Melanocyte of skin (primary cell): ENCODE results near the gene CBFB. TPM values are rescaled to one million over a fixed set of nuclear protein-coding genes. Genes with fewer than 3 reads are reported as not detected.

ENCODE experiments used
- small RNA-seq, 2 donors: library from RNA; depleted of rRNA; stranded (forward); fragments of <200 nt; gene quantifications; one replicate each; pipeline ENCODE3, GENCODE V24; 2012
- total RNA-seq, 2 donors: library from RNA; depleted of rRNA; stranded (reverse); fragments of >200 nt; gene quantifications; 2 replicates each; pipeline ENCODE4 v1.2.3, GENCODE V29; 2012

CBFB gene
- total RNA-seq, result 100 to 1,000 TPM in 1 of 2 donors, 10 to 100 TPM in 1; 81.2 to 118 TPM

GRCh38 chr16:67028696-67029253 is at the start of gene CBFB:
CBFB (plus strand) TSS chr16:67029149; CDS start chr16:67029408, 259 bp downstream.

DNA sequence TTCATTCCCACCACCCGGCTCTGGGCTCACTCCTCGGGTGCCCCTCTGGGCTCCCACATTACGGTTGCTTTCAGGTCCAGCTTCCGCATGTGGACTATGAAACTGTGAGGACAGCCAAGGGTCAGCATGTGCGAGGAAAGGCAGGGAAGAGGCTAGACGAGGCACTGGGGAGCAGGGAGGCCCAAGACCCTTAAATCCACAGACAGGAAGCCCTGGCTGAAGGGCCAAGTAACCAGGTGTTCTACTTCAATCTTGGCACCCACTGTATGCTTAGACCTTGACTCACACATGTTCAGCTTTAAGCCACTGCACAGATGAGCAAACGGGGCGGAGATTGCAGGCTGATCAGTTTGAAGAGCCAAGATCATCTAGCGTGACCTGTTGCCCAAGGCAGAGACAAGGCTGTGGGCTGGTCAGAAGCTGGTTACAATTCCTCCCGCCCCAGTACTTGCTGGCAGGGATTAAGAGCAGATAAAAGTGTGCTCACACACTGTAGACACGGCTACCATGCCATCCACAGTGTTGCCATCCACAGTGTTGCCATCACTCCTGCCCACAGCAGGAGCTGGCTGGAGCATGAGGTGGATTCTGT is 40.7 kb upstream of the CBFB start, which contains the start of gene CES4A:
CES4A (plus strand) TSS at position 393 of the 592 bp plus-strand sequence; CDS start at position 577, 184 bp downstream.

DNA sequence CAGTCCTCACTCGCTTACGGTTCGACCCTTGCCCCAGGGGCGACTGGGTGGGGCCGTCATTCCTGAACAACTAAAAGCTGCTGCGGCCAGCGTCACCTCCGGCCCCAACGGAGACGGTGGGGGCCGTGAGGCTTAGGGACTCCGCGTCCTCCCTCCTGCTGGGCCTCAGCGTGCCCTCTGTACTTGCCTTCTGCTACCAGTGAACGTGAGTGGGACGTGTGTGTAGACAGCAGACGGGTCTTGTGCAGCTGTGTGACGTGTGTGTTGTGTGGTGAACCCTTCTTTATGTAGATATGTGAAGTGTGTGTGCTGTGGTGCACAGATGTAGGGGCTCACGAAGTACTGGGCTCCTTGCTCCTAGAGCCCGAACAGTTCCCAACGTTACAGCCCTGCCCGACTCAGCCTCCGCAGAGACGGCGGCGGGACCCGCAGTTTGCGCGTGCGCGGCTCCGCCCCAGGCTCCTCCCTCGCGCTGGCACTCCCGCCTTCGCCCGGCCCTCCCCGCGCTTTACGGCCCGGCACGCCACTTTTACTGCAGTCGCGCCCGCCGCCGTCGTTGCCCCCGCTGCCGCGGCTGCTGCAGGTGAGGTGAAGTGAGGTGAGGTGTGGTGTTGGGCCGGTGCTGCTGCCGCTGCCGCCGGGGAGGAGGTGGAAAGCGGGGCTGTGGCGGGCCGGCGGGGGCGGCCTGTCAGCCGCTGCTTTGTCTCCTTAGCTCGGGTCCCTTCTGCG is 80.6 kb downstream of the CBFB start, which contains the start of gene PHAF1:
PHAF1 (plus strand) TSS at position 535 of the 729 bp plus-strand sequence. CDS start 235 bp downstream, outside the sequence.

Small RNAs within 50 kb of the gene (small RNA-seq; reads per million reads assigned to genes)
- 0 reads per million in 2 donors for gene RN7SL543P

Other genes with a start within 250 kb of the CBFB start
- gene TERB1, start 227.6 kb upstream of the CBFB start, total RNA-seq, result under 1 TPM; under 0.01 TPM
- 100 to 1,000 TPM in 1 of 2 donors, 10 to 100 TPM in 1; 69.5 to 104 TPM for gene NAE1, start 198.2 kb upstream of the CBFB start, total RNA-seq
- gene CA7, start 184.7 kb upstream of the CBFB start, total RNA-seq, result not detected
- 10 to 100 TPM in 1 of 2 donors, 1 to 10 TPM in 1; 8.9 to 15.7 TPM for gene PDP2, start 148.6 kb upstream of the CBFB start, total RNA-seq
- gene CDH16, start 110.3 kb upstream of the CBFB start, total RNA-seq, result not detected
- under 1 TPM in 1 of 2 donors, not detected in 1; 0.33 TPM for gene RRAD, start 103.6 kb upstream of the CBFB start, total RNA-seq
- 100 to 1,000 TPM; 123 to 191 TPM for gene CIAO2B, start 94.7 kb upstream of the CBFB start, total RNA-seq
- gene CES2, start 93.6 kb upstream of the CBFB start, total RNA-seq, result 10 to 100 TPM; 23.0 to 25.1 TPM
- gene CES3, start 67.9 kb upstream of the CBFB start, total RNA-seq, result 1 to 10 TPM in 1 of 2 donors, under 1 TPM in 1; under 0.01 to 1.0 TPM
- 1 to 10 TPM in 1 of 2 donors, under 1 TPM in 1; 0.69 to 1.3 TPM for gene CES4A, start 40.6 kb upstream of the CBFB start, total RNA-seq
- 10 to 100 TPM; 16.5 to 17.3 TPM for gene PHAF1, start 80.8 kb downstream of the CBFB start, total RNA-seq
- 10 to 100 TPM; 11.3 to 14.8 TPM for gene B3GNT9, start 121.8 kb downstream of the CBFB start, total RNA-seq
- 10 to 100 TPM; 23.1 to 24.0 TPM for gene TRADD, start 130.8 kb downstream of the CBFB start, total RNA-seq
- 10 to 100 TPM; 11.3 to 13.8 TPM for gene FBXL8, start 130.8 kb downstream of the CBFB start, total RNA-seq
- 10 to 100 TPM; 27.6 to 66.4 TPM for gene HSF4, start 135.6 kb downstream of the CBFB start, total RNA-seq
- gene NOL3, start 141.4 kb downstream of the CBFB start, total RNA-seq, result 10 to 100 TPM; 11.7 to 13.3 TPM
- gene MATCAP1, start 154.8 kb downstream of the CBFB start, total RNA-seq, result 10 to 100 TPM; 16.0 to 16.2 TPM
- not detected for gene EXOC3L1, start 161.0 kb downstream of the CBFB start, total RNA-seq
- gene E2F4, start 163.0 kb downstream of the CBFB start, total RNA-seq, result 10 to 100 TPM; 54.0 to 81.6 TPM
- gene ELMO3, start 170.0 kb downstream of the CBFB start, total RNA-seq, result under 1 TPM; under 0.01 to 0.33 TPM
- gene TMEM208, start 198.0 kb downstream of the CBFB start, total RNA-seq, result 10 to 100 TPM; 27.6 to 28.9 TPM
- gene FHOD1, start 218.3 kb downstream of the CBFB start, total RNA-seq, result 10 to 100 TPM; 12.0 to 32.3 TPM
- under 1 TPM; 0.67 to 0.69 TPM for gene SLC9A5, start 219.8 kb downstream of the CBFB start, total RNA-seq